GM12864 (cell line): ENCODE data around the gene UBAC2.

ENCODE experiments used
- DNase-seq: peaks from one replicate; pipeline ENCODE4 v3.0.0-alpha.2; 2011; ENCODE audit warnings: low read depth
- H3K4me3 ChIP-seq: 2 replicates; pipeline ENCODE4 v1.5.1; 2011; ENCODE audit warnings: mild to moderate bottlenecking, low read depth, low read length, control low read depth
- CTCF ChIP-seq: IDR thresholded peaks from 2 replicates; pipeline ENCODE4 v1.5.1; 2011; ENCODE audit warnings: low read depth, mild to moderate bottlenecking, moderate library complexity, low read length, control low read depth, inconsistent platforms; ENCODE audit errors: missing control alignments

UBAC2 gene

GRCh38 chr13:99434258-99434788 is 233.7 kb downstream of the UBAC2 start:
- peak overlapping the region; percentile 45 for H3K4me3 ChIP-seq
- peak; percentile 36 for TF ChIP-seq CTCF
- DNase-seq: peak; percentile 77

DNA sequence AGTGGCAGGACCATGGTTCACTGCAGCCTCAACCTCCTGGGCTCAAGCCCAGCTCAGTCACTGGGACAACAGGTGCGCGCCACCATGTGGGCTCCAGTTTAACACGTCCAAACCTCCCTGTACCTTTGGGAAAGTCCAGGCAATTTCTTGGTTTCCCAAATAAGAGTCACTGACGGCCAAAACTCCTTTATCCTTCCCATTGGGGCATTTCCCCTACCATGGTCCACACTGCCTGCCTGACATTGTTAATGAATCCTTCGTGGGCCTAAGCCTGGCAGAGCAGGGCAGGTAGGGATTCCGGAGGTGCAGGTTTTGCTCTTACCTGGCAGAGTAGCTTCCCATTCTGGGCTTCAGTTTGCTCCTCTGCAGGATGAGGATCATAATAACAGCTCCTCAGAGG is 234.5 kb downstream of the UBAC2 start:
- no peak for DNase-seq
- no peak overlapping the region; the same call in 1 of the 2 replicates for H3K4me3 ChIP-seq
- no peak for TF ChIP-seq CTCF

- H3K4me3 ChIP-seq: no peak overlapping the region
- no peak for TF ChIP-seq CTCF
- DNase-seq: no peak
Observed at GRCh38 chr13:99435998-99436397, 235.3 kb downstream of the UBAC2 start.
